ENCODE data around the gene TOX2. TPM values are rescaled to one million over a fixed set of nuclear protein-coding genes. Genes with fewer than 3 reads are reported as not detected.

TOX2 gene
- total RNA-seq, 1 donor from 2014 or later, result 4.8 TPM

DNA sequence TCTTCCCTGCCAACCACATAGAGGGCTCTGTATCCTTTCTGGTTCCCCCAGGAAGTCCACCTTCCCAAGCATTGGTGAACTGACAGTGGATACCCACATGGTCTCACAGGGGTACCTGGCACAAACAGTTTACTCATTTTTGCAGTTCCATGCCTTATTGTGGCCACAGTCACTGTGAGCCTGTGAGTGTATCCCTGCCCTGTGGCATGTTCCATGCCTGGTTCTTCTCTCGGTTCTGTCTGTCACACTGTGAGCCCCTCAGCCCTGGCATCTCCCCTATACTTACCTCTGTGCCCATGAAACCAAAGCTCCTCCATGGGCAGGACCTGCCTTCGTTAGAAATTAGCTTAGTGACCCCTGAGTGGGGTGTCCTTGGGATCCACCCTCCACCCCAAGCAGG lies 107.8 kb downstream of the TOX2 start:
- intact Hi-C loops (cut with micrococcal nuclease), result no loop called here
- DNase-seq (no peak), ATAC-seq (ENCODE audit: low read depth) (no peak)
- Mint-ChIP-seq H3K27ac (no peak overlapping the region), H3K36me3 (ENCODE audit: low read depth) (no peaks in the 10 kb centered on the region), H3K9me3 (no peaks in the 10 kb centered on the region), H3K27me3 (peaks cover under 1% of the 10 kb centered on the region), H3K4me1 (peaks cover 9% of the 10 kb centered on the region), H3K4me3 (no peak overlapping the region)
- TF ChIP-seq, protein P1, sequence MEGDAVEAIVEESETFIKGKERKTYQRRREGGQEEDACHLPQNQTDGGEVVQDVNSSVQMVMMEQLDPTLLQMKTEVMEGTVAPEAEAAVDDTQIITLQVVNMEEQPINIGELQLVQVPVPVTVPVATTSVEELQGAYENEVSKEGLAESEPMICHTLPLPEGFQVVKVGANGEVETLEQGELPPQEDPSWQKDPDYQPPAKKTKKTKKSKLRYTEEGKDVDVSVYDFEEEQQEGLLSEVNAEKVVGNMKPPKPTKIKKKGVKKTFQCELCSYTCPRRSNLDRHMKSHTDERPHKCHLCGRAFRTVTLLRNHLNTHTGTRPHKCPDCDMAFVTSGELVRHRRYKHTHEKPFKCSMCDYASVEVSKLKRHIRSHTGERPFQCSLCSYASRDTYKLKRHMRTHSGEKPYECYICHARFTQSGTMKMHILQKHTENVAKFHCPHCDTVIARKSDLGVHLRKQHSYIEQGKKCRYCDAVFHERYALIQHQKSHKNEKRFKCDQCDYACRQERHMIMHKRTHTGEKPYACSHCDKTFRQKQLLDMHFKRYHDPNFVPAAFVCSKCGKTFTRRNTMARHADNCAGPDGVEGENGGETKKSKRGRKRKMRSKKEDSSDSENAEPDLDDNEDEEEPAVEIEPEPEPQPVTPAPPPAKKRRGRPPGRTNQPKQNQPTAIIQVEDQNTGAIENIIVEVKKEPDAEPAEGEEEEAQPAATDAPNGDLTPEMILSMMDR (IDR thresholded peaks at IDR 0.05), result no peak
- ChIA-PET POLR2A (no interaction called here), CTCF (no interaction called here)

DNA sequence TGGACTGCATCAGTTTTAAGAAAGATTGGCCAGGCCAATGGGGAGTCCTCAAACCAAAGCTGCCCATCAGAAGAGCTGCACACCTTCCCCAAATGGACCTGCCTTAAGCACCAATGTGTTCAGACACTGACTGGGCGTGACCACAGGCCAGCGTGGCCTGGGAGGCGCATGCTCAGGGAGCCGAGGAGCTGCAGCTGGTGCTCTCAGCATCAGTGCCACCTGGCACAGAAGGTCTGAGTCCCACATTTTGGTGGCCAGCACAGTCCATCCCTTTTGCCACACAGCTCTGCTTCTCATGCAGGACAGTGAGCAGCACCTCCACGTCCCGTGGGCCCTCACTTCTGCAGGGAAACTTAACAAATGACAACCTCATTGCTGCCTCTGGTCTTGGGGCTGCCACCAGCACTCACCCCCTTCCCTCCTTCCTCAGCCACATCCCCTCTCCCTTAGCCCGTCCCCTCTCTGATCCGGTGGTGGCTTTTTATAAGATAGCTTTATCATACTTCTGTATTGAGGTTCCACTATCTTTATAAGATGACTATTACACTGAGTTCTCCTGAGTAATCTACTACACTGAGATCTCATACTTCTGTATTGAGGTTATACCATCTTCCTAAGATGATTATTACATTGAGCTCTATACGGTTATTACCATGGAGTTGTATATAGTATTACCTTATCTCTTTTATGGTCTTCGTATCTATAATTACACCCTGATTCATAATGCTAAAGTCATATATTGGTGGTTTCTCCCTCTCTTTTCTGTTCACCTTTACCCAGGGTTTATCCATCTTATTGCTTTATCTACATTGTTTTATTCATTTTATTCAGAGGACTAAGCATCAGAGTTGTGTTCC lies 109.1 kb downstream of the TOX2 start:
- Mint-ChIP-seq H3K9me3 (no peaks in the 10 kb centered on the region), H3K4me3 (no peak overlapping the region), H3K4me1 (peaks cover 9% of the 10 kb centered on the region), H3K36me3 (ENCODE audit: low read depth) (no peaks in the 10 kb centered on the region), H3K27me3 (peaks cover 2% of the 10 kb centered on the region), H3K27ac (no peak overlapping the region)
- intact Hi-C loops (cut with micrococcal nuclease), result no loop called here
- no peak for ATAC-seq (ENCODE audit: low read depth)
- CTCF ChIA-PET, result interaction anchor here (0.5 kb wide), 1 partner anchor 588 kb away, joined by 3 read pairs; no protein-coding TSS in a partner anchor
- no peak for DNase-seq
- TF ChIP-seq, protein P1 (IDR thresholded peaks at IDR 0.05), result no peak
- POLR2A ChIA-PET, result interaction anchor here (0.6 kb wide), 1 partner anchor 17 kb away, joined by 5 read pairs; no protein-coding TSS in a partner anchor

DNA sequence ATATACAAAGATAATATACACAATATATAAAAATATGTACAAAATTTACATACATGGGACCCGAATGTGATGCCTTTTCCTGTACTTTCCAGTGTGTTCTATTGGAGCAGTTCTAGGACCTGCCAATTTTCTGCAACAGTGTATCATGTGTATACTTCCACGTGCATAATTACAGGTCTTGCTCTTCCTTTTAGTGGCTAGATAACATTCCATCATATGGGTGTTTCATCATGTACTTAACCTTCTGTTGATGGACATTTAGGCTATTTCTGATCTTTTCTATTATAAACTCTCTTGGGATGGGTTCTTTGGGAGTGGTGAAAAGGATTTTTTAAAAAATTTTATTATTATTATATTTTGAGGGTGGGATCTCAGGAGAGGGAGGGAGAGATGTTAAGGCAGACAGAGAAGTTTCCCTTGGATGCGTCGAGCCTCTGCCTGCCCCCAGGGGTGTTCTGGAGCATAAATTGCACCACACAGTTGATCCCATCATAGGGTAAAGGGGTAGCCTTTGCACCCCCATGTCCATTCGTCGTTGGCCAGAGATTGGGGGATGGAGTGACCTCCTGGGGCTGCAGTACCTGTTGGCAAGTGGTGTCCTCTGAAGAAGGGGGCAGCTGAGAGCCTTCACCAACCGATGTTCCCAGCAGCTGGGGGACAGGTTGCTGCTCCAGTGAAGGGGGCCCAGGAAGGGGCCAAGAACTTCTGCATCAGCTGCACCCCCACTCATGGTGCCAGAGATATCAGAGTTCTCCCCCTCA lies 110.3 kb downstream of the TOX2 start:
- no peaks in the 10 kb centered on the region for H3K9me3 Mint-ChIP-seq
- no peaks in the 10 kb centered on the region for H3K36me3 Mint-ChIP-seq (ENCODE audit: low read depth)
- TF ChIP-seq, protein P1 (IDR thresholded peaks at IDR 0.05), result no peak
- H3K27ac Mint-ChIP-seq, result no peak overlapping the region
- peaks cover 1% of the 10 kb centered on the region for H3K4me1 Mint-ChIP-seq
- no peak overlapping the region for H3K4me3 Mint-ChIP-seq
- intact Hi-C loops (cut with micrococcal nuclease), result no loop called here
- POLR2A ChIA-PET, result no interaction called here
- ATAC-seq (ENCODE audit: low read depth), result no peak
- H3K27me3 Mint-ChIP-seq, result peaks cover 2% of the 10 kb centered on the region
- CTCF ChIA-PET, result interaction anchor here (0.6 kb wide), 1 partner anchor 8 kb away, joined by 3 read pairs; no protein-coding TSS in a partner anchor
- no peak for DNase-seq

DNA sequence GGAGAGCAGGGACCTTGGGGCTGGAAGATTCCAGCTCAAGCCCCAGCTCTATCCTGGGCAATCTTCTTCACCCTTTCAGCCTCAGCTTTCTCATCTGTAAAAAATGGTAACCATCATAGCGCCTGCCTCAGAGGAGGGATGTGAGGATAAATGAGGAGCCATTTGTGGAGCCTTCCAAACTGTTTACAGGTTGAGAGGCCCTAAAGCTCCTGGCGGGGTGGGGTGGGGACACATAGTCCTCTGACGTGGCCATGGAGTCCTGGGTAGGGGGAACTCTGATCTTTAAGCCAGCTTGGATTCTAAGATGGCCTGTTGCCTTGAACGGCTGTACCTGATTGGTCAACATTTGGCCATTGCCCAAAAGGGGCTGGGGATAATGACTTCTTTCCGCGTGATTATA lies 111.1 kb downstream of the TOX2 start:
- no peak for ATAC-seq (ENCODE audit: low read depth)
- Mint-ChIP-seq H3K27me3 (peaks cover 2% of the 10 kb centered on the region), H3K9me3 (no peaks in the 10 kb centered on the region), H3K4me1 (no peaks in the 10 kb centered on the region), H3K4me3 (no peak overlapping the region), H3K27ac (no peak overlapping the region), H3K36me3 (ENCODE audit: low read depth) (no peaks in the 10 kb centered on the region)
- TF ChIP-seq, protein P1 (IDR thresholded peaks at IDR 0.05), result no peak
- CTCF ChIA-PET, result interaction anchor here (0.6 kb wide), 1 partner anchor 9 kb away, joined by 3 read pairs; no protein-coding TSS in a partner anchor
- no peak for DNase-seq
- intact Hi-C loops (cut with micrococcal nuclease), result no loop called here
- POLR2A ChIA-PET, result no interaction called here
